HG03196 (cell line): ENCODE measurements around the gene OCRL.

Source experiments
- ATAC-seq: cut with Tn5 transposase; IDR thresholded peaks from one replicate; pipeline ENCODE4 v1.9.1; 2021; ENCODE audit not compliant: unreplicated experiment

Gene OCRL

DNA sequence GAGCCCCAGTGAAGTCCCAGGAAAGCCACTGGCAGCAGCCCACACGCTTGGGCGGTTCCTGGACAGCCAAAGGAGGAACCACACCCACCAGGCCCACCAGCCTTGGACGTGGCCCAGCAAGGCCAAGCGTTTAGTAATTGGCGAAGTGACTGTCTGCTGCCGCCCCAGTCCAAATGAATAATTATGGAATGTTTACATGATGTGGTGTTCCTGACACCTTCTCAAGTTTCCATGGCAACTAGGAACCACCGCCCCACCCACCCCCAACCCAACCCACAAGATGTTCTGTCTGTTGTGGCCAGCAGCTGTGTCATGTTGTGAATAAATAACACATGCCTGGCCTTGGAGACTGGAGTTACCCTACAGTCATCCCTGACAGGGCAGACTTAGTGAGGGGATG lies 92.4 kb downstream of the OCRL start:
- no peak for ATAC-seq

DNA sequence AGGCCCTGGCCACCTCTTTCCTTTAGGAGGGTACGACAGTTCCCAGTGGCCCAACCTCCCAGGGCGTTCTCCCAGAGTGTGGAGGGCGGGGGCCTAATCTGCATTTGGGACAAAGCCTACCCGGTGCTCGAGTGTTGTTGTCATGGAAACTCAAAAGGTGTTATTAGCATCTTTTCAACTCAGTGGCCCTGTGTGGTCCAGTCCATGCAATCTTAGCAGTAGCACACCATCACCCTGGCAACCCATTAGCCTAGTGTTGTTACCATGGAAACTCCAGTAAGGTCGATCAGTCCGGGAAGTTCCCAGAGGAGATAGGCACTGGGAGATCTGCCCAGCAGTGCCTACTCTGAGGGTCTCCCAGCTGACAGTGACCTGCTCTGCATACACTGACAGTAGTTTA lies 94.5 kb downstream of the OCRL start:
- ATAC-seq, result no peak

DNA sequence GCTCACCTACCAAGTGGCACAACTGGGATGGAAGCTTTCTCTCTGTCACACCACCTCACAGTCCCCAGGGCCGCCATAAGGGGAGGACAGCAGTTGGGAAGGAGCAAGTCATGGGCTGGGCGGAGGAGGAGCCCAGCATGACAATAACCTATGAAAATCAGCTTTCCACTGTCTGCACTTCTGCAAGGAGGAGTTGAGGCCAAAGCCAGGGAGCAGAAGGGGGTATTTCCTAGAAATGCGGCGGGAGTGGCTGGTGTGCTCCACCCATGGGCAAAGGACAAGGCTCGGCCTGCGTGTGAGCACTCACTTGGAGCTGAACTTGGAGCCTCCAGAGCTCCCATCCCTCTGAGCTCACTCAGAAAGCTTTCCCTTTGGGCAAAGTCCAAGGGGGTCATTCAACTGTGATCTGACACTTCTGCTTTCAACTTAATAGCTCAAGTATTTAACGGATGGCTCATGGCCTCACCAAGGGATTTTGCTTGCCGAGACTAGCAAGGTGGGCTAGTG lies 96.2 kb downstream of the OCRL start:
- no peak for ATAC-seq

DNA sequence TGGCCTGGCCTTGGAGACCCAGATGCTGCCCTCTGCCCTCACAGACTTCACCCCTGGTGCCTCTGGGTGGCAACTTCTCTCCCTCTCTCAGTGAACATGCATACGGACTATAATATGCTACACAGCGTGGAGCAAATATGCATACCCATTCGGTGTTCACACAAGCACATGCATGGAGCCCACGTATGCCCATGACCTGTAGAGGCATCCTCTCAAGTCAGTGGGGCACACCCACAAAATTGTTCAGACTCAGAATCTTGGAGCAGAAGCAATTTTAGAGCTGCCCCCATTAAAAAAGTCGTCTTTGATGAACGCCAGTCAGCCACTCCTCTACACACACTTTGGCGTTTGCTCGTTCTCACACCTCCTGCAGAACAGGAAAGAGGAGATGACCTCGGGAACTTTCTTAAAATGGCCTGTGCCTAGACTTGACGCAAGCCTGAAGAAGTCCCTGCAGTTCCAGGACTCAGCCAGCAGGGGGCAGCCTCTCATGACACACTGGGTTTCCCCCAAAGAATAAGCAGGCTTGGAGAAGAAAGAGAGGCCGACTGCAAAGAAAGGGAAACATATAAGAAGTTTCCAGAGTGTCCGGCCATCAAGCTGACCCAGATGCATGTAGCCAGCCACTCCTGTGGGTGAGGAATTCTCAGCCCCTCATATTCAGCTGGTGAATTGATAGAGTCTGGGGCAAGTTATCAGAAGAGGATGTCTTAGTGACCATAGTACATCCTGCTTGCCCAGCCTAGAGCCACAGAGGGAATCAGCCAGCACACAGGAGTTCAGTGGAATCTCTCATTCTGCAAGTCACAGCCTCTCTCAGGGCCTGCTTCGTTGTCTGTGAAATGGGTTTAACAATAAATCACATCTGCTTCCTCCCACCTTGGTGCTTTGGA lies 97.4 kb downstream of the OCRL start:
- no peak for ATAC-seq

DNA sequence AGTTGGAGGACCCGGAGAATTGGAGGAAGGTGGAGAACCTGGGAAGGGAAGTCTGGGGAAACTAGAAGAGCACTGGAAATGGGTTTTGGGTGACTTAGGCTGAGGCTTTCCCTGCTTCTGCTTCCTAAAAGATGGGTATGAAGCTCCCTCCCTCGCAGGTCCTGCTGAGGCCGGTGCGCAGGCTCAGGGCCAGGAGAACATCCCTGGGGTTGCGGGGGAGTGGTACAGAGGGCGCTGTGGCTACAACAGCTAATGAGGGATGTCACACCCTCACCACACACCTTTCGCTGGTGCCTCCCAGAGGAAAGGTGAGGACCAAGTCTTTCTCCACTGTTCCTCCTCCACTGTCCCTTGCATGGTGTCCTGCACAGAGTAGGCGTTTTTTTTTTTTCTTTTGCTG lies 98.9 kb downstream of the OCRL start:
- ATAC-seq, result no peak

DNA sequence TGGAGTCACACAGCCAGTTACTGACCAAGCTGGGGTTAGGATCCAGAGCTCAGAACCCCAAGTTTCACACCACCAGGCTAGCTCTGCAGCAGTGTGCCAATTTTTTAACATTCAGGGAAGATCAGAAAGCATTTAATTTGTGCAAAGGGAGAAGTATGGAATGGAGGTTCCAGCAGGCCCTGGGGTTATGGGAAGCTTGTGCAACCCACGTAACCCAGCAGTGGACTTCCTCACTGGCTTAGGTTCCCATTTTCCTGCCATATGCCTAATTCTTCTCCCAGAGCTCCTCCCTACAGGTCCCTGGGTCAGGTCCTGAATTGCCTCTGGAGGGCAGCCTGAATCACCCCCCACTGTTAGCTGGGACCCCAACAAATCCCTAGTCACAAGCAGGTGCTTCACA lies 100.7 kb downstream of the OCRL start:
- ATAC-seq, result no peak

DNA sequence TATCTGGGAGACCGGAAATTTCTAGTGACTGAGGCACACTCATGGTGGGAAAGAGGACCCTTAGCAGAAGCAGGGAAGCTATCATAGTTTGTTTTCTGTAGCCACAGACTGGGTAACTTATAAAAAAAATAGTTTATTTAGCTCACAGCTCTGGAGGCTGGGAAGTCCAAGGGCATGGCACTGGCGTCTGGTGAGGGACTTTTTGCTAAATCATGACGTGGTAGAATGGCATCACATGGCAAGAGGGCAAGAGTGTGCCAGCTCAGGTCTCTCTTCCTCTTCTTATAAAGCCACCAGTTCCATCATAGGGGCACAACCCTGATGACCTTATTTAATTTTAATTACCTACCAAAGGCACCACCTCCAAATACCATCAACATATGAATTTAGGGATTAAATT lies 101.4 kb downstream of the OCRL start:
- no peak for ATAC-seq

DNA sequence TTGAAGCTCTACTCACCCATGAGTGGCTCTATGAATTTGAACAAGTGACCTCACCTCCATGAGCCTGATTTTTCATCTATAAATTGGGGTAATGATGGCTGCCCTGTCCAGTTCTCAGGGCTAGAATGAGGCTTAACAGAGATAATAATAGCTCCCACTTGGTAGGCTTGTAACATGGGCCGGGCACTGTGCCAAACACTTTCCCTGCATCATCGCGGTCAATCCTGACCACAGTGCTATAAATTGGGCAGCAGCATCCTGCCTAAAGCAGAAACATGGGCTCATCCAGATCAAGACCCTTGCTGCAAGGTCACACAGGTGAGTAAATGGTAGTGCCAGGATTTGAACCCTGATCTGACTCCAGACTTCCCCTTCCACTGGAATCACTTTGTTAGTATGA lies 101.9 kb downstream of the OCRL start:
- ATAC-seq, result no peak
